GM12864 (cell line): ENCODE data around the gene DDRGK1.

Experiments used
- DNase-seq: peaks from one replicate; pipeline ENCODE4 v3.0.0-alpha.2; 2011; ENCODE audit warnings: low read depth
- H3K4me3 ChIP-seq: 2 replicates; pipeline ENCODE4 v1.5.1; 2011; ENCODE audit warnings: mild to moderate bottlenecking, low read depth, low read length, control low read depth
- TF ChIP-seq, protein P1 (sequence below): IDR thresholded peaks from 2 replicates; pipeline ENCODE4 v1.5.1; 2011; ENCODE audit warnings: low read depth, mild to moderate bottlenecking, moderate library complexity, low read length, control low read depth, inconsistent platforms; ENCODE audit errors: missing control alignments

The DDRGK1 gene

GRCh38 chr20:3235666-3236324 lies 31.3 kb upstream of the DDRGK1 start:
- H3K4me3 ChIP-seq: no peak overlapping the region
- DNase-seq: peak; percentile 5

DNA sequence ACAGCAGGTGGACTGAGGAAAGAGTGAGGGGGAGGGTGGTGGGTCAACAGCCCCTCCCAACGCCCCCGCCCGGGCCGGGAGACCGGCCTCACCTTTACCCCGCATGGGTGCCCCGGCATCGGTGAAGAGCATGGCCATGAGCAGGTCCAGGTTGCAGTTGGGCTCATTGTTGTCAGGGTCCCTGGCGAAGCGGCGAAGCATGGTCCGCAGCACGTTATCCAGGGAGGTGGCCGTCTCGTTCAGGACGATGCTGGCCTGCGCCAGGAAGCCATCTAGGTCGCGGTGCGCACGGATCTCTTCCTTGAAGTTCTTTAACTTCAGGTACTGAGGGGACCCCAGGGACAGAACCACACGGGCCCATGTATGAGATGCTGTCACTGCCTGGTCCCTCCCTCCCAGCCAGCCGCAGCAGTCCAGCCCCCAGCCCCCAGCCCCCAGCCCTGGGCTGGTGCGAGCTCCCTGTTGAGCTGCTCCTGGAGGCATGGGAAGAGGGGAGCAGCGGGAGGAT lies 29.6 kb upstream of the DDRGK1 start:
- DNase-seq: no peak
- TF ChIP-seq, protein P1, sequence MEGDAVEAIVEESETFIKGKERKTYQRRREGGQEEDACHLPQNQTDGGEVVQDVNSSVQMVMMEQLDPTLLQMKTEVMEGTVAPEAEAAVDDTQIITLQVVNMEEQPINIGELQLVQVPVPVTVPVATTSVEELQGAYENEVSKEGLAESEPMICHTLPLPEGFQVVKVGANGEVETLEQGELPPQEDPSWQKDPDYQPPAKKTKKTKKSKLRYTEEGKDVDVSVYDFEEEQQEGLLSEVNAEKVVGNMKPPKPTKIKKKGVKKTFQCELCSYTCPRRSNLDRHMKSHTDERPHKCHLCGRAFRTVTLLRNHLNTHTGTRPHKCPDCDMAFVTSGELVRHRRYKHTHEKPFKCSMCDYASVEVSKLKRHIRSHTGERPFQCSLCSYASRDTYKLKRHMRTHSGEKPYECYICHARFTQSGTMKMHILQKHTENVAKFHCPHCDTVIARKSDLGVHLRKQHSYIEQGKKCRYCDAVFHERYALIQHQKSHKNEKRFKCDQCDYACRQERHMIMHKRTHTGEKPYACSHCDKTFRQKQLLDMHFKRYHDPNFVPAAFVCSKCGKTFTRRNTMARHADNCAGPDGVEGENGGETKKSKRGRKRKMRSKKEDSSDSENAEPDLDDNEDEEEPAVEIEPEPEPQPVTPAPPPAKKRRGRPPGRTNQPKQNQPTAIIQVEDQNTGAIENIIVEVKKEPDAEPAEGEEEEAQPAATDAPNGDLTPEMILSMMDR: no peak
- no peak overlapping the region for H3K4me3 ChIP-seq

More at GRCh38 chr20:3235666-3236324, 31.3 kb upstream of the DDRGK1 start:
- TF ChIP-seq, protein P1: no peak

DNA sequence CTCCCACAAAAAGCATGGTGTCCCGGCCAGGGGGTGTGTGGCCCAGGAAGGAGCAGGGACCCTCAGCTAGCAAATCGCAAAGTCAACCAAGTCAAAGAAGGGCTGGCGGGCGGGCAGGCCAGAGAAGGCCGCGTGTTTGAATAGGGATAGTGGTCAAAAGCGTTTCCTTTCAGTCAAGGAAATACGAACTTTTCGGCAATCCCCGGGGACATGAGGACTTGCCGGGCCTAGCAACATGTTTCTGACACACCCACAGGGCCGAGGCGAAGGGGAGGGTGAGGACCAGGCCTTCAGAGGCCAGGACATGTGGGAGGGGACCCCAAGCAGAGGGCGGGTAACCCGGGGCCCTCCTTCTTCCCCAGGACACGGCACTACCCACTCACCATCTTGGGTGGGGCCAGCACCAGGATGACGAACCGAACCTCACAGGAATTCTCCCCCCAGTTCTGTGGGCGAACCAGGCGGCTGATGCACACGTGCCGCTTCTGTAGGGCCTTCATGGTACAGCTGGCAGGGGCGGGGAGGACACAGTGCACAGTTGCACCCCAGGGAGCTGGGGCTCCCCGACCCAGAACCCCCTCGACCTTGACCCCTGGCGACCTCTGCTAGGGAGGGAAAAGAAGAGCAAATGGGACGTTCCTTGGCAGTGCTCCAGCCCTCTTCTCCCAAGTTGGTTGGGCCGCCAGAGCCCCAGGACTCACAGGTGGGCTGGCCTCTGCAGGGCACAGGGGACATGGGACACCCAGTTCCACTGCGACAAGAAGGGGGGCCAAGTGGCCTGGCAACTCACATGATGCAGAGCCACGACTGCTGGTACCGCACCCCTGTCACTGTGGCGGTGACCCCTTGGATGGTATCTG lies 28.9 kb upstream of the DDRGK1 start:
- H3K4me3 ChIP-seq: no peak overlapping the region
- no peak for DNase-seq
- TF ChIP-seq, protein P1: no peak

GRCh38 chr20:3231889-3232588 lies 27.6 kb upstream of the DDRGK1 start:
- H3K4me3 ChIP-seq: no peak overlapping the region
- DNase-seq: no peak
- TF ChIP-seq, protein P1: no peak

- no peak overlapping the region for H3K4me3 ChIP-seq
- TF ChIP-seq, protein P1: no peak
- no peak for DNase-seq
Observed at GRCh38 chr20:3231116-3231515, 26.6 kb upstream of the DDRGK1 start.

DNA sequence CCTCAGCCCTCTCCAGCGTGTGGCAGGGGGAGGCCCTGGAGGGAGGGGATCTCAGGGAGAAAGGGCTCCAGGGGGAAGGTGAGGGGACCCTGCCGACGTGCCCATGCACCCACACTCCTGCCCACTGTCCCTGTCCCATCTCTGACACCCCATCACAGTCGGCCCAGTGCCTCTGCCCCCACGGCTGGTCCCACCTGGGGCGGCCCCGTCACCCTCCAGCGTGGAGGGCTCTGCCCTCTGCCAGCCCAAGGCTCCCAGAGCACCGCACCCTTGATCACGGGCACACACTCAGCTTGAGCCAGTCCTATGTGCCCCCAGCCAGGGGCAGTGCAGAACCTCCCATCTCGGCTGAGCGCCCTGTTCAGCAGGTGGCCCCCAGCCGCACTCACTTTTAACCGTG lies 25.3 kb upstream of the DDRGK1 start:
- TF ChIP-seq, protein P1: no peak
- no peak overlapping the region for H3K4me3 ChIP-seq
- DNase-seq: no peak
